Measurements from ENCODE around the gene KLHL22. TPM values are rescaled to one million over a fixed set of nuclear protein-coding genes. Genes with fewer than 3 reads are reported as not detected.

KLHL22 gene
- total and polyA plus RNA-seq, 2 of the 8 experiments (the other 6 are each of a cell fraction or from before 2014, with no cell fraction given), result 9.4 to 16.2 TPM

- POLR2A ChIA-PET (ENCODE audit: partially characterized antibody), result interaction anchor here (1.1 kb wide), 1 partner anchor 23 kb away, joined by 4 read pairs; no protein-coding TSS in a partner anchor
- H3K36me3 ChIP-seq (ENCODE audit: control insufficient read depth in 2 of 4, insufficient read depth in 4 of 4, low read length in 3 of 4), result no peaks in the 10 kb centered on the region; a peak in 1 of 8 replicates
- no peak overlapping the region for H4K5ac ChIP-seq (ENCODE audit: insufficient read length, low read depth, low read length)
- no peaks in the 10 kb centered on the region for H3K79me2 ChIP-seq (ENCODE audit: control insufficient read depth in 1 of 2, insufficient read depth in 2 of 2, low read length in 2 of 2)
- no peak overlapping the region for H2BK5ac ChIP-seq (ENCODE audit: low read depth, low read length)
- H3K4me2 ChIP-seq (ENCODE audit: insufficient read depth in 1 of 2, low read depth in 2 of 2, low read length in 2 of 2), result no peak overlapping the region
- H2AK5ac ChIP-seq (ENCODE audit: low read depth, low read length), result no peak overlapping the region
- no peak overlapping the region for H2BK120ac ChIP-seq (replicated peaks; ENCODE audit: low read depth, low read length)
- no peak overlapping the region for H3K23ac ChIP-seq (ENCODE audit: insufficient read length)
- CTCF ChIA-PET (ENCODE audit: partially characterized antibody), result interaction anchor here (0.6 to 4.2 kb wide), 4 partner anchors 13 to 1124 kb away, joined by 3 to 47 read pairs (median 7); no protein-coding TSS in a partner anchor
- no peak overlapping the region for H2BK12ac ChIP-seq (ENCODE audit: low read depth, low read length)
- 91% methylated on average over 18 of the region's 21 CpGs; no CpG with 5 or more reads in 1 of the 2 experiments for WGBS, 2 experiments (ENCODE audit: extremely low coverage in 1 of 2, insufficient coverage in 1 of 2, insufficient read length in 1 of 2, insufficient replicate concordance in 2 of 2, low coverage in 1 of 2, low lambda C conversion rate in 2 of 2, missing lambda C conversion rate in 1 of 2)
- H3K27me3 ChIP-seq (replicated peaks in 1 of 4; ENCODE audit: control insufficient read depth in 3 of 4, extremely low read depth in 1 of 4, insufficient read depth in 3 of 4, low read length in 3 of 4), result peaks cover 5 to 24% (median 21%) of the 10 kb centered on the region in 4 experiments
- H3K27ac ChIP-seq (ENCODE audit: low read depth, low read length), result no peak overlapping the region
- peaks cover 10% of the 10 kb centered on the region; the same call in 1 of the 2 replicates for H3K23me2 ChIP-seq (ENCODE audit: low read depth, low read length)
- no peak overlapping the region for H3K4ac ChIP-seq (replicated peaks; ENCODE audit: insufficient read length, low read depth, low read length)
- no peak overlapping the region for H2BK15ac ChIP-seq (ENCODE audit: low read length)
- H3K18ac ChIP-seq (ENCODE audit: extremely low read depth, low read length), result no peak overlapping the region
- H3K4me3 ChIP-seq (ENCODE audit: extremely low read depth in 1 of 4, insufficient read depth in 2 of 4, low read depth in 3 of 4, low read length in 4 of 4), result no peak overlapping the region
- no peaks in the 10 kb centered on the region for H3K9me3 ChIP-seq (ENCODE audit: insufficient read depth in 2 of 2, low read depth in 1 of 2, low read length in 1 of 2)
- no peak for DNase-seq (ENCODE audit: low read depth in 1 of 2, low spot score in 2 of 2)
- H3K79me1 ChIP-seq (ENCODE audit: low read depth, low read length), result no peaks in the 10 kb centered on the region; the same call in 1 of the 2 replicates
- peaks cover 0 to 4% of the 10 kb centered on the region in 2 experiments for H4K20me1 ChIP-seq (replicated peaks in 1 of 2; ENCODE audit: control insufficient read depth in 1 of 2, insufficient read depth in 2 of 2, low read length in 2 of 2)
- no peak overlapping the region; a peak in 1 of 7 replicates for H3K9ac ChIP-seq (replicated peaks in 1 of 4; ENCODE audit: extremely low read depth in 1 of 4, low read depth in 3 of 4, low read length in 3 of 4)
- H4K91ac ChIP-seq (replicated peaks; ENCODE audit: insufficient read length, low read length), result no peak overlapping the region
- H3K14ac ChIP-seq (ENCODE audit: insufficient read length), result no peak overlapping the region
- H3K56ac ChIP-seq (replicated peaks; ENCODE audit: insufficient read length, low read depth, low read length), result no peak overlapping the region
- no peak overlapping the region for H2AFZ ChIP-seq (ENCODE audit: low read length)
- no peak overlapping the region for H4K8ac ChIP-seq (ENCODE audit: extremely low read depth, insufficient read depth, low read length)
- FAIRE-seq, result no peak
- H2BK20ac ChIP-seq (ENCODE audit: low read length), result no peak overlapping the region
- peaks cover 0 to 12% (median 6%) of the 10 kb centered on the region in 4 experiments; a peak in 5 of 7 replicates for H3K4me1 ChIP-seq (replicated peaks in 1 of 4; ENCODE audit: control insufficient read depth in 3 of 4, insufficient read depth in 4 of 4, low read length in 3 of 4)
- TF ChIP-seq POLR2AphosphoS5 (IDR thresholded peaks at IDR 0.05; ENCODE audit: low read depth, low read length) (no peak), GABPA (IDR thresholded peaks at IDR 0.05; ENCODE audit: borderline replicate concordance, insufficient read depth, low read length) (no peak), RNF2 (IDR thresholded peaks at IDR 0.05; ENCODE audit: borderline replicate concordance, low read depth, low read length, missing control alignments, poor library complexity, severe bottlenecking) (no peak), E2F6 (IDR thresholded peaks at IDR 0.05) (no peak), SUZ12 (IDR thresholded peaks at IDR 0.05; ENCODE audit: low read length) (no peak), KDM4A (IDR thresholded peaks at IDR 0.05; ENCODE audit: low read depth, low read length, severe bottlenecking) (no peak), SP2 (IDR thresholded peaks at IDR 0.05; ENCODE audit: low read length) (no peak), CHD2 (IDR thresholded peaks at IDR 0.05; ENCODE audit: low read length) (no peak), ATF2 (IDR thresholded peaks at IDR 0.05; ENCODE audit: low read length) (no peak)
Observed at GRCh38 chr22:20441631-20442484, 53.7 kb downstream of the KLHL22 start.

Measured in H1 (cell line).